Measurements from ENCODE around the gene TUBGCP3.

DNA sequence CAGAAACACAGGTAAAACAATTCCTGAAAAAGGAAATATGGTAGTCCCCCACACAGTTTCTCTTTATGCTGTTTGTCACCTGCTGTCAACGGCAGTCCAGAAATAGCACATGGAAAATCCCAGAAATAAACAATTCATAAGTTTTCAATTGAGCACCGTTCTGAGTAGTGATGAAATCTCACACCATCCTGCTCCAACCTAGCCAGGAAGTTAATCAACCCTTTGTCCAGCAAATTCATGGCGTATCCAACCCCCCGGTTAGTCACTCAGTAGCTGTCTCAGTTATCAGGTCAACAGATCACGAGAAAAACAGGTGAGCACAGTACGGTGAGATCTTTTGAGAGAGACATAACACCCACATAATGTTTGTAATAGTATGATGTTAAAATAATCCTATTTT lies 74.2 kb downstream of the TUBGCP3 start:
- TF ChIP-seq, protein P1, sequence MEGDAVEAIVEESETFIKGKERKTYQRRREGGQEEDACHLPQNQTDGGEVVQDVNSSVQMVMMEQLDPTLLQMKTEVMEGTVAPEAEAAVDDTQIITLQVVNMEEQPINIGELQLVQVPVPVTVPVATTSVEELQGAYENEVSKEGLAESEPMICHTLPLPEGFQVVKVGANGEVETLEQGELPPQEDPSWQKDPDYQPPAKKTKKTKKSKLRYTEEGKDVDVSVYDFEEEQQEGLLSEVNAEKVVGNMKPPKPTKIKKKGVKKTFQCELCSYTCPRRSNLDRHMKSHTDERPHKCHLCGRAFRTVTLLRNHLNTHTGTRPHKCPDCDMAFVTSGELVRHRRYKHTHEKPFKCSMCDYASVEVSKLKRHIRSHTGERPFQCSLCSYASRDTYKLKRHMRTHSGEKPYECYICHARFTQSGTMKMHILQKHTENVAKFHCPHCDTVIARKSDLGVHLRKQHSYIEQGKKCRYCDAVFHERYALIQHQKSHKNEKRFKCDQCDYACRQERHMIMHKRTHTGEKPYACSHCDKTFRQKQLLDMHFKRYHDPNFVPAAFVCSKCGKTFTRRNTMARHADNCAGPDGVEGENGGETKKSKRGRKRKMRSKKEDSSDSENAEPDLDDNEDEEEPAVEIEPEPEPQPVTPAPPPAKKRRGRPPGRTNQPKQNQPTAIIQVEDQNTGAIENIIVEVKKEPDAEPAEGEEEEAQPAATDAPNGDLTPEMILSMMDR (IDR thresholded peaks at IDR 0.05 in 8 of 11, conservative IDR thresholded peaks at IDR 0.05 in 3 of 11) = no peak
- TF ChIP-seq POLR2AphosphoS5 (IDR thresholded peaks at IDR 0.05) = no peak

Measured in spleen (tissue), 7 donors.